ENCODE measurements around the gene RPS6KC1.

DNA sequence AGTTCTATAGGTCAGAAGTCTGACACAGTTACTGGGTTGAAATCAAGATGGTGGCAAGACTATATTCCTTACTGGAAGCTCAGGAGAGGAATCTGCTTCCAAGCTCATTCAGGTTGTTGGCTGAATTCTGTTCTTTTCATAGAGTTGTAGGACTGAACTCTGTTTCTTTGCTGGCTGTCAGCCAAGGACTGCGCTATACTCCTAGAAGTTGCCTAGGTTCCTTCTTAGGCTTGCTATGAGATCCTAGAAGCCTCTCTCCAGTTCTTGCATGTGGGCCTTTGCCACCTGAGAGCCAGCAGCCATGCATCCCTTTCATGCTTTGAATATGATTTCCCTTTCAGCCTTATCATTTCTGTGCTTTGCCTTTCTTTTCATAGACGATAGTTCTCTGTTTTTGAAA lies 176.4 kb downstream of the RPS6KC1 start:
- TF ChIP-seq, protein P1, sequence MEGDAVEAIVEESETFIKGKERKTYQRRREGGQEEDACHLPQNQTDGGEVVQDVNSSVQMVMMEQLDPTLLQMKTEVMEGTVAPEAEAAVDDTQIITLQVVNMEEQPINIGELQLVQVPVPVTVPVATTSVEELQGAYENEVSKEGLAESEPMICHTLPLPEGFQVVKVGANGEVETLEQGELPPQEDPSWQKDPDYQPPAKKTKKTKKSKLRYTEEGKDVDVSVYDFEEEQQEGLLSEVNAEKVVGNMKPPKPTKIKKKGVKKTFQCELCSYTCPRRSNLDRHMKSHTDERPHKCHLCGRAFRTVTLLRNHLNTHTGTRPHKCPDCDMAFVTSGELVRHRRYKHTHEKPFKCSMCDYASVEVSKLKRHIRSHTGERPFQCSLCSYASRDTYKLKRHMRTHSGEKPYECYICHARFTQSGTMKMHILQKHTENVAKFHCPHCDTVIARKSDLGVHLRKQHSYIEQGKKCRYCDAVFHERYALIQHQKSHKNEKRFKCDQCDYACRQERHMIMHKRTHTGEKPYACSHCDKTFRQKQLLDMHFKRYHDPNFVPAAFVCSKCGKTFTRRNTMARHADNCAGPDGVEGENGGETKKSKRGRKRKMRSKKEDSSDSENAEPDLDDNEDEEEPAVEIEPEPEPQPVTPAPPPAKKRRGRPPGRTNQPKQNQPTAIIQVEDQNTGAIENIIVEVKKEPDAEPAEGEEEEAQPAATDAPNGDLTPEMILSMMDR (IDR thresholded peaks at IDR 0.05), result no peak
- no peak for TF ChIP-seq POLR2A (IDR thresholded peaks at IDR 0.05)

Measured in ovary (tissue), 3 donors.